ENCODE results near the gene HDAC9.
A peak's percentile ranks its signal among the peaks of the same experiment; 100 is the strongest.

Gene HDAC9

DNA sequence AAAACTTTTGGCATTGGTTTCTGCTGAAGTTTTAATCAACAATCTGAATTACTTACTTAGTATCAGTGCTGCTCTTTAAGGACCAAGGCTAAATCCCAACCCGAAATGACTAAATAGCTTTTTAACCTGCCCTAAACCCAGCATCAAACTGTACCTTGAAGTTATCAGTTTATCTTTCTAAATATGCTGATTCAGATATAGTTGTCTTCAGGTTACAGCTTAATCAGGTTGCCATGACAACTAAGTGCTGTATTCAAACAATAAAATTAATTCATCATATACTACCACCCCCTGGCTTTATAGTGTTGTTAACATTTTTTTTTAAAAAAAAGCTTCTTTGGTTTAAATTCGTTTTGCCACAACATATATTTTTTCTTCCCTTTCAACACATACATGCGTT is 382.3 kb downstream of the HDAC9 start:
- TF ChIP-seq RARB (CRISPR knock-in tag; IDR thresholded peaks at IDR 0.05) (no peak), ISL1 (CRISPR knock-in tag; IDR thresholded peaks at IDR 0.05) (0 out of 2 replicates have a peak, but pooled peaks have one; percentile 17)
- ATAC-seq: no peak

DNA sequence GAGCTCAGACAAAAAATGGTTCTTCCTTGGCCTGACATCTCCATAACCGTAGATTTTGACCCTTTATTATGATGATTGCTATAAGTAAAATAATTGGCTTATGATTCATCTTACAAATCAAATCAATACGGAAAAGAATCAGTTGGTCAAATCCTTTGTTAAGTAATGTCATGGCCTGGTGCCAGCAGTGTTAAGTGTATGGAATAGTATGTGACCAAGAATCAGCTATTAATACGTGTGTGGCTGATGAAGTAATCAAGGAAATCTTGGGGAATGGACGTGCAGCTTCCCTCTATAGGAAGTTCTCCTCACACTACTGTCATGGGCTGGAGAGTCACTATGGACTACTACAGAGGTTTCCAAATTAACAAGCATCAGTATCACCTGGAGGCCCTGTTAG is 391.3 kb downstream of the HDAC9 start:
- ATAC-seq: no peak
- no peak for TF ChIP-seq RARB (CRISPR knock-in tag; IDR thresholded peaks at IDR 0.05)
- no peak for TF ChIP-seq OSR1 (CRISPR knock-in tag; IDR thresholded peaks at IDR 0.05)
- no peak for TF ChIP-seq TCF4 (CRISPR knock-in tag; IDR thresholded peaks at IDR 0.05; ENCODE audit: borderline replicate concordance)
- peak; percentile 84 for TF ChIP-seq ISL1 (CRISPR knock-in tag; IDR thresholded peaks at IDR 0.05)
- TF ChIP-seq, protein P1, sequence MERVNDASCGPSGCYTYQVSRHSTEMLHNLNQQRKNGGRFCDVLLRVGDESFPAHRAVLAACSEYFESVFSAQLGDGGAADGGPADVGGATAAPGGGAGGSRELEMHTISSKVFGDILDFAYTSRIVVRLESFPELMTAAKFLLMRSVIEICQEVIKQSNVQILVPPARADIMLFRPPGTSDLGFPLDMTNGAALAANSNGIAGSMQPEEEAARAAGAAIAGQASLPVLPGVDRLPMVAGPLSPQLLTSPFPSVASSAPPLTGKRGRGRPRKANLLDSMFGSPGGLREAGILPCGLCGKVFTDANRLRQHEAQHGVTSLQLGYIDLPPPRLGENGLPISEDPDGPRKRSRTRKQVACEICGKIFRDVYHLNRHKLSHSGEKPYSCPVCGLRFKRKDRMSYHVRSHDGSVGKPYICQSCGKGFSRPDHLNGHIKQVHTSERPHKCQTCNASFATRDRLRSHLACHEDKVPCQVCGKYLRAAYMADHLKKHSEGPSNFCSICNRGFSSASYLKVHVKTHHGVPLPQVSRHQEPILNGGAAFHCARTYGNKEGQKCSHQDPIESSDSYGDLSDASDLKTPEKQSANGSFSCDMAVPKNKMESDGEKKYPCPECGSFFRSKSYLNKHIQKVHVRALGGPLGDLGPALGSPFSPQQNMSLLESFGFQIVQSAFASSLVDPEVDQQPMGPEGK (CRISPR knock-in tag; IDR thresholded peaks at IDR 0.05; ENCODE audit: borderline replicate concordance): no peak
- TF ChIP-seq, protein P2, sequence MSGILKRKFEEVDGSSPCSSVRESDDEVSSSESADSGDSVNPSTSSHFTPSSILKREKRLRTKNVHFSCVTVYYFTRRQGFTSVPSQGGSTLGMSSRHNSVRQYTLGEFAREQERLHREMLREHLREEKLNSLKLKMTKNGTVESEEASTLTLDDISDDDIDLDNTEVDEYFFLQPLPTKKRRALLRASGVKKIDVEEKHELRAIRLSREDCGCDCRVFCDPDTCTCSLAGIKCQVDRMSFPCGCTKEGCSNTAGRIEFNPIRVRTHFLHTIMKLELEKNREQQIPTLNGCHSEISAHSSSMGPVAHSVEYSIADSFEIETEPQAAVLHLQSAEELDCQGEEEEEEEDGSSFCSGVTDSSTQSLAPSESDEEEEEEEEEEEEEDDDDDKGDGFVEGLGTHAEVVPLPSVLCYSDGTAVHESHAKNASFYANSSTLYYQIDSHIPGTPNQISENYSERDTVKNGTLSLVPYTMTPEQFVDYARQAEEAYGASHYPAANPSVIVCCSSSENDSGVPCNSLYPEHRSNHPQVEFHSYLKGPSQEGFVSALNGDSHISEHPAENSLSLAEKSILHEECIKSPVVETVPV (CRISPR knock-in tag; IDR thresholded peaks at IDR 0.05): no peak
- TF ChIP-seq TOX (CRISPR knock-in tag; IDR thresholded peaks at IDR 0.05; ENCODE audit: borderline replicate concordance): no peak

DNA sequence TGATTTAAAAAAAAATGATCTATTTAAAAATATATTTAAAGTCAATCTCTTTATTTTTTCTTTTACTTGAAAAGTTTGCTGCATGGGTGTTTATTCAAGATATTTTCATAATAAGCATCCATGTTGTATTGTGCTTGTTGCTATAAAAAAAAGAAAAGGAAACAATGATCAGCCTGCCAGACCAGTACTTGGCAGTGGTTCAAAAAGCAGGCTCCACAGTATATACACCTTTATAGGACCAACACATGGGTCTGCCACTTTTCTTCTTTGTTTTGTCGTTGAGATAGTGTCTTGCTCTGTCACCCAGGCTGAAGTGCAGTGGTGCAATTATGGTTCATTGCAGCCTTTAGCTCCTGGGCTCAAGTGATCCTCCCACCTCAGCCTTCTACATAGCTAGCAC is 393.9 kb downstream of the HDAC9 start:
- TF ChIP-seq, protein P3, sequence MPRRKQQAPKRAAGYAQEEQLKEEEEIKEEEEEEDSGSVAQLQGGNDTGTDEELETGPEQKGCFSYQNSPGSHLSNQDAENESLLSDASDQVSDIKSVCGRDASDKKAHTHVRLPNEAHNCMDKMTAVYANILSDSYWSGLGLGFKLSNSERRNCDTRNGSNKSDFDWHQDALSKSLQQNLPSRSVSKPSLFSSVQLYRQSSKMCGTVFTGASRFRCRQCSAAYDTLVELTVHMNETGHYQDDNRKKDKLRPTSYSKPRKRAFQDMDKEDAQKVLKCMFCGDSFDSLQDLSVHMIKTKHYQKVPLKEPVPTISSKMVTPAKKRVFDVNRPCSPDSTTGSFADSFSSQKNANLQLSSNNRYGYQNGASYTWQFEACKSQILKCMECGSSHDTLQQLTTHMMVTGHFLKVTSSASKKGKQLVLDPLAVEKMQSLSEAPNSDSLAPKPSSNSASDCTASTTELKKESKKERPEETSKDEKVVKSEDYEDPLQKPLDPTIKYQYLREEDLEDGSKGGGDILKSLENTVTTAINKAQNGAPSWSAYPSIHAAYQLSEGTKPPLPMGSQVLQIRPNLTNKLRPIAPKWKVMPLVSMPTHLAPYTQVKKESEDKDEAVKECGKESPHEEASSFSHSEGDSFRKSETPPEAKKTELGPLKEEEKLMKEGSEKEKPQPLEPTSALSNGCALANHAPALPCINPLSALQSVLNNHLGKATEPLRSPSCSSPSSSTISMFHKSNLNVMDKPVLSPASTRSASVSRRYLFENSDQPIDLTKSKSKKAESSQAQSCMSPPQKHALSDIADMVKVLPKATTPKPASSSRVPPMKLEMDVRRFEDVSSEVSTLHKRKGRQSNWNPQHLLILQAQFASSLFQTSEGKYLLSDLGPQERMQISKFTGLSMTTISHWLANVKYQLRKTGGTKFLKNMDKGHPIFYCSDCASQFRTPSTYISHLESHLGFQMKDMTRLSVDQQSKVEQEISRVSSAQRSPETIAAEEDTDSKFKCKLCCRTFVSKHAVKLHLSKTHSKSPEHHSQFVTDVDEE (CRISPR knock-in tag; IDR thresholded peaks at IDR 0.05): no peak
- TF ChIP-seq GLIS3 (CRISPR knock-in tag; IDR thresholded peaks at IDR 0.05) (no peak), ZC3H10 (CRISPR knock-in tag; IDR thresholded peaks at IDR 0.05) (no peak), ESRRG (CRISPR knock-in tag; IDR thresholded peaks at IDR 0.05) (no peak), ZFP3 (CRISPR knock-in tag; IDR thresholded peaks at IDR 0.05) (no peak)
- no peak; the same call in 2 of the 3 replicates for ATAC-seq

DNA sequence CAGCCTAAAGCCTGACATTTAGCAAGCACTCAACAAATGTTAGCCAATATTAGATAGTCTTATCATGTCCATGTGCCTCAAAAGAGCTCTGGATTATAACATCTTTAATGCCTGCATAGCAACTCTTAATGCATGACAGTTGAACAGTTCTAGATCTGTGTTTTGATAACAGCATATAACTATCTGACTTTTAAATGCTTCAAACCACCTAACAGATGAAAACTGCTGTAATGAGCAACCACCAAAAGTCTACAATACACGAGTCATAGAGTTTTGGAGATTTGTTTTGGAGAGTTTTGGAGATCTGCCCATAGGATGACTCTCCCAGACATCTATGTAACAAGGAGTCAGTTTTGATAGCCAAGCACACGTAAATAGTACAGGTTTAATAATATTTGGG is 394.6 kb downstream of the HDAC9 start:
- ATAC-seq: peak; percentile 76
- TF ChIP-seq, protein P3 (CRISPR knock-in tag; IDR thresholded peaks at IDR 0.05): peak; percentile 97
- TF ChIP-seq ZNF565 (CRISPR knock-in tag; conservative IDR thresholded peaks at IDR 0.05; ENCODE audit: low read depth): peak; percentile 90; the same call in 1 of the 2 replicates
- TF ChIP-seq, protein P1 (CRISPR knock-in tag; IDR thresholded peaks at IDR 0.05; ENCODE audit: borderline replicate concordance): 0 out of 2 replicates have a peak, but pooled peaks have one; percentile 20
- TF ChIP-seq ZC3H10 (CRISPR knock-in tag; IDR thresholded peaks at IDR 0.05): no peak
- TF ChIP-seq ZNF70 (CRISPR knock-in tag; IDR thresholded peaks at IDR 0.05): 0 out of 2 replicates have a peak, but pooled peaks have one; percentile 34
- TF ChIP-seq GLIS3 (CRISPR knock-in tag; IDR thresholded peaks at IDR 0.05): no peak; the same call in 1 of the 2 replicates
- TF ChIP-seq RARB (CRISPR knock-in tag; IDR thresholded peaks at IDR 0.05): no peak
- no peak for TF ChIP-seq CSDC2 (CRISPR knock-in tag; IDR thresholded peaks at IDR 0.05)
- no peak for TF ChIP-seq TOX (CRISPR knock-in tag; IDR thresholded peaks at IDR 0.05; ENCODE audit: borderline replicate concordance)
- TF ChIP-seq ZFP3 (CRISPR knock-in tag; IDR thresholded peaks at IDR 0.05): 0 out of 2 replicates have a peak, but pooled peaks have one; percentile 78
- TF ChIP-seq, protein P4, sequence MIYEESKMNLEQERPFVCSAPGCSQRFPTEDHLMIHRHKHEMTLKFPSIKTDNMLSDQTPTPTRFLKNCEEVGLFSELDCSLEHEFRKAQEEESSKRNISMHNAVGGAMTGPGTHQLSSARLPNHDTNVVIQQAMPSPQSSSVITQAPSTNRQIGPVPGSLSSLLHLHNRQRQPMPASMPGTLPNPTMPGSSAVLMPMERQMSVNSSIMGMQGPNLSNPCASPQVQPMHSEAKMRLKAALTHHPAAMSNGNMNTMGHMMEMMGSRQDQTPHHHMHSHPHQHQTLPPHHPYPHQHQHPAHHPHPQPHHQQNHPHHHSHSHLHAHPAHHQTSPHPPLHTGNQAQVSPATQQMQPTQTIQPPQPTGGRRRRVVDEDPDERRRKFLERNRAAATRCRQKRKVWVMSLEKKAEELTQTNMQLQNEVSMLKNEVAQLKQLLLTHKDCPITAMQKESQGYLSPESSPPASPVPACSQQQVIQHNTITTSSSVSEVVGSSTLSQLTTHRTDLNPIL (CRISPR knock-in tag; IDR thresholded peaks at IDR 0.05; ENCODE audit: low read depth): peak; percentile 74
- no peak for TF ChIP-seq ARNTL (CRISPR knock-in tag; IDR thresholded peaks at IDR 0.05; ENCODE audit: borderline replicate concordance, low read depth)
- TF ChIP-seq TCF4 (CRISPR knock-in tag; IDR thresholded peaks at IDR 0.05; ENCODE audit: borderline replicate concordance): peak; percentile 98
- no peak; the same call in 1 of the 2 replicates for TF ChIP-seq BACH2 (CRISPR knock-in tag; IDR thresholded peaks at IDR 0.05; ENCODE audit: borderline replicate concordance)
- TF ChIP-seq ISL1 (CRISPR knock-in tag; IDR thresholded peaks at IDR 0.05): peak; percentile 97
- TF ChIP-seq OSR1 (CRISPR knock-in tag; IDR thresholded peaks at IDR 0.05): no peak
- no peak for TF ChIP-seq PPARA (CRISPR knock-in tag; IDR thresholded peaks at IDR 0.05; ENCODE audit: borderline replicate concordance)
- TF ChIP-seq ZFP30 (CRISPR knock-in tag; IDR thresholded peaks at IDR 0.05): peak; percentile 36; the same call in 1 of the 2 replicates
- TF ChIP-seq ZNF8 (CRISPR knock-in tag; IDR thresholded peaks at IDR 0.05): peak; percentile 60; the same call in 1 of the 2 replicates

All from SK-N-SH treated with all-trans-retinoic acid at 6 μM for 48 hours (cell line).